ENCODE data around the gene USP32.
"Not testable (repeated sequence)": the region's sequence is repeated elsewhere in the genome, so short reads cannot be mapped to it uniquely, and the experiment has no call there.

Gene USP32

DNA sequence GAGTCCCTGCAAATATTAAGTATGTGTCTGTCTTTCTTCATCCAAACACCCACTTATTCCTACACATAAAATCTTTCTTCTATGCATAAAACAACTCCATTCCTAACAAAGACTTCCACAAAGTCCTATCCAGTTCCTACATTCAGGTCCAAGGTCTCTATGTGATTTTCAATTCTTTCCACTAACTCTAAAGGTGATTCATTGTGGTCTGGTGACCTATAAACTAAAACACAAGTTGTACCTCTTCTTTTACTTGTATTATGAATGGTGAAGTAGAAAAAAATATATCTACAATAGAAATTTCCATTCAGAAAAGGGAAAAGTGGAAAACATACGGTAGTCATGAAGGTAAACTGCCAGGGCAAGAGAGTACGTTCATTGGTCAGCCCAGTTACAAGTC, 56.6 kb downstream of the USP32 start:
- H3K4me3 ChIP-seq (ENCODE audit: low read depth, low read length): no peak overlapping the region

DNA sequence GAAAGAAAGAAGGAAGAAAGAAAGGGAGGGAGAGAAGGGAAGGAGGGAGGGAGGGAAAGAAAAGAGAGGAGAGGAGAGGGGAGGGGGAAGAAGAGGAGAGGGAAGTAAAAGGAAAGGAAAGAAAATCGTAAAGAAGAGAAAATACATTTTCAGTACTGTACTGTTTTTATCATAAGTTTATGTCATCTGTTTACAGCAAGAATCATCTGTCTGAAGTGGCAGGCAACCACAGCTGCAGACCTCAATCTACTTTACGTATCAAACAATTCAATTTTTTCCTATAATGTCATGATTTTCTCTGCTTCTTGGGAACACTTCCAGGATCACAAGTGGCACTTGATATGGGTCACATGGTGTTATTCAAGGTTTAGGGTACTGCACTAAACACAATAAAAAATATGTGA, 58.3 kb downstream of the USP32 start:
- H3K4me3 ChIP-seq (ENCODE audit: low read depth, low read length): no peak overlapping the region

DNA sequence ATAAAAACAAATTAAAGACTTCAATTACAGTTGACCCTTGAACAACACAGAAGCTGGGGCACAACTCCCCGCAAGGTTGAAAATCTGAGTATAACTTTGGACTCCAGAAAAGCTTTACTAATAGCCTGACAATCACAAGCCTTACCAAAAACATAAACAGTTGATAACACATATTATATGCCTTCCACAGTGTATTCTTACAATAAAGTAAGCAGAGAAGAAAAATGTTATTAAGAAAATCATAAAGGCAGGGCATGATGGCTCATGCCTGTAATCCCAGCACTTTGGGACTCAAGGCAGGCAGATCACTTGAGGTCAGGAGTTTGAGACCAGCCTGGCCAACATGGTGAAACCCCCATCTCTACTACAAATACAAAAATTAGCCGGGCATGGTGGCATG, 58.9 kb downstream of the USP32 start:
- H3K4me3 ChIP-seq (ENCODE audit: low read depth, low read length): not testable (repeated sequence)

DNA sequence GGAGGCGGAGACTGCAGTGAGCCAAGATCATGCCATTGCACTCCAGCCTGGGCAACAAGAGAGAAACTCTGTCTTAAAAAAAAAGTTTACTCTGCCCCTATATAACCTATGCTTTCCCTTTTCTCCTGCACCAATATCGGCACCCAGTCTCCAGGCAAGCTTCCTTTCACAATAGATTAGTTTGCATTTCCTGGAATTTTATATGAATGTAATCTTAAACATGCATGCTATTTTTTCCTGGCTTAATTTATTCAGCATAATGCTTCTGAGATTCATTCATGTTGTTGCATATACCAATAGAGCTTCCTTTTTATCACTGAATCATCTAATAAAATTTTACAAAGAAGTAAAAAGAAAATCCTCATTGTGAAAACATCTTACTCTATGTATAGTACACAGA, 59.4 kb downstream of the USP32 start:
- no peak overlapping the region for H3K4me3 ChIP-seq (ENCODE audit: low read depth, low read length)

DNA sequence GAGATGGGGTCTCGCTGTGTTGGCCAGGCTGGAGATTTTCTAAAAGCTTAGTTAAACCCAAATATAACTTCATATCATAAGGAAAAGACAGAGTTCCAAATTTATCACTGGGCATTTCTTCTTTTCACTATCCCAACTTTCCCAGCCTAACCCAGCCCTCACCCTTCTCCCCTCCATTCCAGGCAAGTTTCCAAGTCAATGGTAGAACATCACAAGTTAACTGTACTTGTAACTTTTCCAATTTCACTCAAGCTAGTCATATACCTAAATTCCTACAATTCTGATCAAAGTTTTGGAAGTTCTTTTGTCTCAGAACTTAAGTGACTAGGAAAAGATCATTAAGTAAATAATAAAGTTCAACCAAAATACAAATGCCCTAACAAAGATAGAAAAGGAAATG, 61.2 kb downstream of the USP32 start:
- H3K4me3 ChIP-seq (ENCODE audit: low read depth, low read length): no peak overlapping the region

DNA sequence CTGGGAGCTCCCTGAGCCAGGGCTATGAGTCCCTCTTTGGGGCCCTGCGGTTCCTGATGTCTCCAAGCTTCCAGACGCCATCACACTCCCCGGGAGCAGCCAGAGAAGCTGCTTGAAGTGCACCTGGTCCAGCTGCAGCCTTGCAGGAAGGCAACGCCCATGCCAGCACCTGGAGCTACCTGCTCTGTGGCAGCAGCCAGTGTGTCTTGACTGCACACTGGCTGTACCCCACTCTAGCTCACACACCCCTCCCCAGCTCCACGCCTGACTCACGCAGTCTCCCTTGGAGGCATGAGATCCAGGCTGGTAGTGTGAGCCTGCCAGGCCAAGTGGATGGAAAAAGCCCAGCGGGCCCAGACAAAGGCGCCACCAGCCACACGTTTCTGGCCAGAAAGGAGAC, 63.3 kb downstream of the USP32 start:
- H3K4me3 ChIP-seq (ENCODE audit: low read depth, low read length): no peak overlapping the region

DNA sequence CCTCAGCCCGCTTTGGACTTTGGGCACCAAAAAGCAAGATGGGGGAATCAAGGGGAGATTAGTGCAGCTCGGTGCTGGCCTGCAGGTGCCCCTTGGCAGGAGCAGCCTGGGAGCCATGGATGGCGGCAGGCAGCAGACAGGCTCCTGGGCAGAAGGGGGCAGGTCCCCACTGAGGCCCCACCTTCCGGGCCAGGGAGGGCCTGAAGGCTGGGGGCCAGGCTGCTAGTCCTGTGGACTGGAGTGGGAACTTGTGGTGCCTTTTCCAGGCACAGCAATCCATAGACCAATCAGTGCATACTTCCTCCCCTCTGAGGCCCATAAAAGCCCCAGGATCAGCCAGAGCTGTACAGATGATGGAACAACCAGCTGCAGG, 64.0 kb downstream of the USP32 start:
- no peak overlapping the region for H3K4me3 ChIP-seq (ENCODE audit: low read depth, low read length)

DNA sequence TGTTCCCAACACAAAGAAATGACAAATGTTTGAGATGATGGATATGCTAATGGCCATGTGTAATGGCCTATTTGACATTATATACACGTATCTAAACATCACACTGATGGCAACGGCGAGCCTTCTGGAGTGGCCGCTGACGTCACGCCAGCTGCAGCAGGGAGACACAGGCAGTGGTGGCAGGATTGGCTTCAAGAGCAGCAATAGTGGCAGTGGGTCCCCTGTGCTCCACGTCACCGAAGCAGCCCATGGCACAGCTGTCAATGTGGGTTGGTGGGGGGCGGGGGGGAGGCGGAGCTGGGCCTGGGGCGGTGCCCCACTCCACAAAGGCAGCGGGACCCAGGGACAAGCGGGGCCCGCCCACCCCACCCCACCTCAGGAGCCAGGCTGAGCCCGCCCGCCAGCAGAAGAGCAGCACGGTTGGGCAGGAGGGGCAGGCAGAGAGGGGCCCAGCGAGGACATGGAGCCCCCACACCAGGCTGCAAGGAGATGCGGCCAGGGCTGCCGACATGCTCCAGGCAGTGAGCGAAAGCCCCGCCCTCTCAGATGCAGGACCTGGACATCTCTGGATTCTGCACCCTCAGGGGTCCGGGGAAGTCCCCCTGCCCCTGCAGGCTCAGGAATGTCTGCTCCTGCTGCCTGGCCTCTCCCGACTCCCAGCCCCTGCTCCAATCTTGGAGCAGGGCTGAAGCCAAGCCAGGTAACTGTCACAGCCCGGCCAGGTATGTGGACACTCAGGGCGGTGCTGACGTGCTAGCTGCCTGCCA, 64.6 kb downstream of the USP32 start:
- no peak overlapping the region for H3K4me3 ChIP-seq (ENCODE audit: low read depth, low read length)

DNA sequence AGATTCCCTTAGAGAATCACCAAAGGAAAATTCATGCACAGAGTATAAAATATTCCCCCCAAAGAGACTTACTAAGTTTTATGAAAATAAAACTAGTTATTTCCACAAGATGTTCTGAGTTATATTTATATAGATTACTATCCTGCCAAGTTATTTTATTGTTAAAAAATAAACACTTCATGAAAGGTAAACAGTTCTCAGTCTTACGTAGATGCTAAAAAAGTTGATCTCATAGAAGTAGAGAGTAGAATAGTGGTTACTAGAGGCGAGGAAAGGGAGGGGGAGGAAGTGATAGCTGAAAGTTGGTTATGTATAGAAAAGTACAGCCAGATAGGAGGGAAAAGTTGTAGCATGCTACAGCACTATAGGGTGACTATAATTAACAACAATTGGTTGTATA, 65.2 kb downstream of the USP32 start:
- no peak overlapping the region for H3K4me3 ChIP-seq (ENCODE audit: low read depth, low read length)

DNA sequence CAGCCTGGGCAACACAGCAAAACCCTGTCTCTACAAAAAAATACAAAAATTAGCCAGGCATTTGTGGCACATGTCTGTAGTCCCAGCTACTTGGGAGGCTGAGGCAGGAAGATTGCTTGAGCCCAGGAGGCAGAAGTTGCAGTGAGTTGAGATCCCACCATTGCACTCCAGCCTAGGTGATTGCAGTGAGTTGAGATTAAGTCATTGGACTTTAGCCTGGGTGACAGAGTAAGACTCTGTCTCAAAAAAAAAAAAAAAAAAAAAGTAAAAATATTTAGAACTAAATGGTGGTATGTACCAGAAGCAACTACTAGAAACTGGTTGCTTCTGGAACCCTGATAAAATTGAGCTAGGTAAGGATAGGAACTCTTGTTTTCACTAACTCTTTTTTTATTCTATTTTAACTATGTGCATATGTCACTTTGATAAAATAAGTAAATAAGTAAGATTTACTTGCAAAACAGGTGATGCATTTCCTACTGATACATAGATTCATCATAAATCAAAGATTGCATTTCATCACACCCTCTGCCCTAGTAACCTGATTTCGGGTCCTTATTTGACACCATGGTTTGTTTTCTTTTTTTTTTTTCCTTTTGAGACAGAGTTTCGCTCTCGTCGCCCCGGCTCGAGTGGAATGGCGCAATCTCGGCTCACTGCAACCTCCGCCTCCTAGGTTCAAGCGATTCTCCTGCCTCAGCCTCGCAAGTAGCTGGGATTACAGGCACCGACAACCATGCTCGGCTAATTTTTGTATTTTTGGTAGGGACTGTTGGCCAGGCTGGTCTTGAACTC, 66.0 kb downstream of the USP32 start:
- no peak overlapping the region for H3K4me3 ChIP-seq (ENCODE audit: low read depth, low read length)

DNA sequence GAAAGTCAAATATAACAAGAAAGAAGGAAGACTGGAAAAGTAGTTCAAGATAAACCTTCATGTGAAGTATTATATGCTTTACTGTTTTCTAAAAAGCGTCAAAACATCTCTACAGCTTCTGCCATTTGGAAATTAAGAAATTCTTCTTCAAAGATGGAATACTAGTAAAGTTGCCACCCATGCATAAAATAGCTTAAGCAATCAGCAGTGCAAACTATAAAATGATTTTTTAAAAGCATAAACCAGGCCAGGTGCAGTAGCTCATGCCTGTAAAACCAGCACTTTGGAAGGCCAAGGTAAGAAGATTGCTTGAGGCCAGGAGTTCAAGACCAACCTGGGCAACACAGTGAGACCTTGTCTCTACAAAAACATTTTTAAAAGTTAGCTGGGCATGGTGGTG, 68.2 kb downstream of the USP32 start:
- H3K4me3 ChIP-seq (ENCODE audit: low read depth, low read length): no peak overlapping the region

DNA sequence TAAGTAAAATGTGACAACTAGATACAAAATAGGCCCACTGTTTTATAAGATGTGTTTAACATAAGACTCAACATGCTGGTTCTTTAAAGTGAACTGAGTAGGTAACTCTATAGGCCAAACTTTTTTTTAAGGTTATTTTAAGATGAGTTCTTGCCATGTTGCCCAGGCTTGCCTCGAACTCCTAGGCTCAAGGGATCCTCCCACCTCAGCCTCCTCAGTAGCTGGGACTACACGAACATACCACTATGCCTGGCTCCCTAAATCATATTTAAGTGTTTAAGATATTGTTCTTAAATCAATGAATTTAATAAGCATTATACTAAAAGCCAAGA, 69.9 kb downstream of the USP32 start:
- no peak overlapping the region for H3K4me3 ChIP-seq (ENCODE audit: low read depth, low read length)

DNA sequence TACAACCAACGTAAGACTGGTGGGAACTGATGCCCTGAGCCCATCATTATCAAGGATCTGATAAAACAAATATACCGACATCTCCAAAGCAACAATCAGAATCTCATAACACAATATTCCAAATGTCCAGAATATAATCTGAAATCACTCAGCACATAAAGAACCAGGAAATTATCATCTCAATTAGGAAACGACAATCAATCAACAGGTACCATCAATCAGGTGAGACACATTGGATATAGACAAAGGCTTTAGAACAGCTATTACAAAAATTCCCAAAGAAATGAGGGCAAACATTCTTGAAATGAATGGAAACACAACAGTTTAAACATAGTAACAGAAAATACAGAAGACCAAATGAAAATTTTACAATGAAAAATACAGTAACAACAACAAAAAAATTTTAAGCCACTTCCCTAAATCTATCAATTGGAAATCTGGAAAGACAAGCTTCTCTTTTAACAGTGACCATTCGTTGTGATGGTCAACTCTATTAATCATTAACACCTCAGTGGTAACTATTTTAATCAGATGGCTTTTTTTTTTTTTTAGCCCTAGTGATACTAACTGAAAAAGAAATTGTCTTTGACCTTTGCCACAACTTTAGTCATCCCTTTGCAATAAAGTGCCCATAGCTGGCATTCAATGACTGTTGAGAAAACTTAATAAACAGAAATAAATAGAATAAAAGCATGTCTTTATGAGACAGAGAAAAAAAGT, 70.4 kb downstream of the USP32 start:
- no peak overlapping the region for H3K4me3 ChIP-seq (ENCODE audit: low read depth, low read length)

DNA sequence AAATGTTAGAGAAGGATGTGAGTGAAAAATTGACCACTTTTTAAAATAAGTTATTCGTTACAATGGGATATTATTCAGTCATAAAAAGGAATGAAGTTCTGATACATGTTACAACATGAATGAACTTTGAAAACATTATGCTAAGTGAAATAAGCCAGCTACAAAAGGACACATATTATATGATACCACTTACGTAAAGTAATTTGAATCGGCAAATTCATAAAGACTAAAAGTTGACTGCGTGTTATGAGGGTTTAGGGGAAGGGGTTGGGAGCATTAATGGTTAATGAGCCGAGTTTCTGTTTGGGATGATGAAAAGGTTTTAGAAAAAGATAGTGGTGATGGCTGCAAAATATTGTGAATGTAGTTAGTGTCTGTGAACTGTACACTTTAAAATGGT, 73.1 kb downstream of the USP32 start:
- H3K4me3 ChIP-seq (ENCODE audit: low read depth, low read length): no peak overlapping the region

DNA sequence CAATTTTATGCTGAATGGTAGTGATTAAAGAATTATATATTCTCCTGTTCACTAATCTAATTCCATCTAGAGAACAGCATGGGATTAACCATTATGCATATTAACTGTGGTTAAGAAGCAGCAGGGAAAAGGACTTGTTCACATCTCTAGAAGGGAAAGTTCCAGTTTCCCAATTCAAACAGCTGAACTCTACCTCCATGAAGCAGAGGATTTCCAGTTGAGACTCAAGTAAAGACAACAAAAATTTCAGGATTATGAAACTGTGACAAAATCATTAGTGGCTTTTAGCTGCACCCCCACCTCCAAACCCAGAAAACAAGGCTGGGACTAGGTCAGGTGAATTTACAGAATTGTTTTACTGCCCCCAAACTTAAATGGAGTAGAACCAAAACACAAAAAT, 73.6 kb downstream of the USP32 start:
- H3K4me3 ChIP-seq (ENCODE audit: low read depth, low read length): no peak overlapping the region

DNA sequence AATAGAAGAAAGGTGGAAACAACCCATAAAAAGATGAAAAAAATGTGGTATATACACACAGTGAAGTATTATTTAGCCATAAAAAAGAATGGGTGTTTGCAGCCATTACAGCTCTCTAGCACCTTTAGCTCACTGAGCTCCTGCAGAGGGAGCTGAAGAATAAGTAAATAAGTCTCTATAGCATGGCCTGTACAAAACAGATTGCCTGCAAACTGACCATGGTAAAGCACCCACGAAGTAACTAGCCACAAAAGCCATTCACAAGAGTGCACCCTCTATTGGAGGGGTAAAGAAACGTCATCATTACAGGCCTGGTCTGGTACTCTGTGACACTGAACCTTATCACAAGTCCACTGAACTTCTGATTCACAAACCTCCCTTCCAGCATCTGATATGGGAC, 76.3 kb downstream of the USP32 start:
- no peak overlapping the region for H3K4me3 ChIP-seq (ENCODE audit: low read depth, low read length)

DNA sequence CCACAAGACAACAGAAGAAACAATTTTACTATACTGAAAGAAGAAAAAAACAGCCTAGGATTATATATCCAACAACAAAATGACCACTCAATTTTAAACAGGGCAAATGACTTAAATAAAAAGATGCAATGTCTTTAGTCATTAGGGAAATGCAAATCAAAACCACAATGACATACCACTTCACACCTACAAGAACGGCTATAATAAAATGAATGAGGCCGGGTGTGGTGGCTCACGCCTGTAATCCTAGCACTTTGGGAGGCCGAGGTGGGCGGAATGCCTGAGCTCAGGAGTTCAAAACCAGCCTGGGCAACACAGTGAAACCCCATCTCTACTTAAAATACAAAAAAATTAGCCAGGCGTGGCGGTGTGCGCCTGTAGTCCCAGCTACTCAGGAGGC, 77.0 kb downstream of the USP32 start:
- H3K4me3 ChIP-seq (ENCODE audit: low read depth, low read length): not testable (repeated sequence)

DNA sequence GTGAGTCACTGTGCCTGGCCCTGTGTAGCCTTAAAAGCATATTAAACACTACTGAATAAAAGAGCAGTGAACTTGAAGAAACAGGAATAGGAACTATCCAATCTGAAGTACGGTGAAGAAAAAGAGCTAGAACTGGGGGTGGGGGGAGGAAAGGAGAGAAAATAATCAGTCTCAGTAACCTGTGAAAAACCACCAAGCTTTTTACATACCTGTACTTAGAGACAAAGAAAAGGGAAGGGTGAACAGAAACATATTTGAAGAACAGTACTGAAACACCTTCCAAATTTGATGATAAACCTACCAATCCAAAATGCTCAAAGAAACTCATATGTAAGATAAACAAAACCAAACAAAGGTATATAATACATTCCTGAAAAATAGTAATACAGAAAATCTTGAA, 77.5 kb downstream of the USP32 start:
- no peak overlapping the region for H3K4me3 ChIP-seq (ENCODE audit: low read depth, low read length)

DNA sequence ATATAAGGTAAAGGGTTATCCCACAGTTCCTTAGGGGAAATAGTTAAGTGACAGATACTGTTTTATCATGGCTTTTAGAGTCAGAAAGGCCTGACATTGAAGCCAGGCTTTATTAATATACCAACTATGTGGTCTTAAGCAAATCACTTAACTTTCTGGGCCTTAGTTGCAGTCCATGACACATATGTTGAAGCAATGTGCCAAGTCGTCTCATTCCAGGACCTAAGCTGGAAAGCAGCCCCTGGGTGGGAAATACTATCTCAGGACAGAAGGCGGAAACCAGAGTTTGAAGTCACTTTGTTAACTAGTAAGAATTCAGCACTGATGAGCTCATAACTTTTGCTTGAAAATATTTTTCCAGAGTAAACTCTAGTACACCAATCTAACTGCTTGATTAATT, 80.0 kb downstream of the USP32 start:
- no peak overlapping the region for H3K4me3 ChIP-seq (ENCODE audit: low read depth, low read length)

DNA sequence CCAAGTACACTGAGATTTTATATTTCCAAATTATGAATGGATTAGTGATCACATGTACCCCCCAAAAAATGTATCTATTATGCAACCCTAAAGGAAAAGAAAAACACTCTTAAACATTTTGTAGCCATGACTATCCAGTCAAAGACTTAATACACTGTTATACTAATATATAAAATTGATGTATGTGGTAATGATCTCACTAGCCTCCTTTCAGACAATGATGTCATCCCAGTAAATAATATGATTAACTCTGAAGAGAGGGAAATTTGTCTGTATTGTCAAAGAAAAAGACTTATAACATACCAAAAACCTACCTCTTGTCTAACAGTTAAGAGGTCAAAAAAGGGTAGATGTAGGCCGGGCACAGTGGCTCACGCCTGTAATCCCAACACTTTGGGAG, 80.7 kb downstream of the USP32 start:
- no peak overlapping the region for H3K4me3 ChIP-seq (ENCODE audit: low read depth, low read length)

DNA sequence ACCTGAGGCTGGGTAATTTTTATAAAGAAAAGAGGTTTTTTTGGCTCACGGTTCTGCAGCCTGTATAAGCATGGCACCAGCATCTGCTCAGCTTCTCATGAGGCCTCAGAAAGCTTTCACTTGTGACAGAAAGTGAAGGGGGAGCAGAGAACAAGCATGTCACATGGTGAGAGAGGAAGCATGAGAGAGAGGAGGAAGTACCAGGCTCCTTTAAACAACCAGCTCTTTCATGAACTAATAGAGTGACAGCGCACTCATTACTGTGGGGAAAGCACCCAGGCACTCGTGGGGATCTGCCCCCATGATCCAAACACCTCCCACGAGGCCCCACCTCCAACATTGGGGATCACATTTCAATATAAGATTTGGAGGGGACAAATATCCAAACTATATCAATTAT, 86.8 kb downstream of the USP32 start:
- no peak overlapping the region for H3K4me3 ChIP-seq (ENCODE audit: low read depth, low read length)

DNA sequence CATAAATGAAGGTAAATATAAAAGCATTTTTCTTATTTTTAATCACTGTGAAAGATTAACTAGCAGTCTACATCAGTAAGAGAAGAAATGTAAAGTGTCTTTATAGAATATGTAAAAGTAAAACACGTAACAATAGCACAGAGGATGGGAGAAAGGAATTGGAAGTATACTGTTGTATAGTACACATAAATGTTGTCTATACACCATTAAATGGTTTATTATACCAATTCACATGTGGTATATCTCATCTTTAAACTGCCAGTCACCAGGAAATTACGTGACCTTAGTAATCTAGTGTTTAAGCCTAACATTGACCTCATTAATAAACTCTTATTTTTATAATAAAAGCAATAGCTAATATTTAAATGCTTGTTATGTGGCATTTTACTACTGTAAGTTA, 87.4 kb downstream of the USP32 start:
- no peak overlapping the region for H3K4me3 ChIP-seq (ENCODE audit: low read depth, low read length)
